ENCODE data around the gene JPT1.
"Not testable (repeated sequence)": the region's sequence is repeated elsewhere in the genome, so short reads cannot be mapped to it uniquely, and the experiment has no call there.

JPT1 gene

GRCh38 chr17:75130059-75130631 is 24.2 kb downstream of the JPT1 start:
- CTCF ChIA-PET: interaction anchor here (0.5 to 3.2 kb wide), 6 partner anchors 8 to 1102 kb away, joined by 3 to 32 read pairs (median 6); no protein-coding TSS in a partner anchor

GRCh38 chr17:75129576-75129975 is 24.7 kb downstream of the JPT1 start:
- no peak for DNase-seq (ENCODE audit: extremely low spot score)
- ChIA-PET POLR2A (interaction anchor here (0.8 to 5.5 kb wide), 7 partner anchors 13 to 117 kb away, joined by 3 to 68 read pairs (median 6); partner anchors contain the start of genes JPT1 and MRPL58), CTCF (interaction anchor here (0.5 to 3.2 kb wide), 3 partner anchors 8 to 88 kb away, joined by 4 to 32 read pairs (median 8); no protein-coding TSS in a partner anchor)
- TF ChIP-seq FOXA1 (IDR thresholded peaks at IDR 0.05) (no peak), PKNOX1 (IDR thresholded peaks at IDR 0.05) (peak; percentile 63; the same call in 1 of the 2 replicates)

More at GRCh38 chr17:75130059-75130631, 24.2 kb downstream of the JPT1 start:
- no peak for DNase-seq (ENCODE audit: extremely low spot score)
- POLR2A ChIA-PET: interaction anchor here (0.7 to 5.5 kb wide), 20 partner anchors 9 to 117 kb away, joined by 3 to 68 read pairs (median 8); partner anchors contain the start of genes ARMC7, JPT1, MRPL58 and NUP85
- no peak for TF ChIP-seq ELF4 (IDR thresholded peaks at IDR 0.05)
- TF ChIP-seq FOXK2 (IDR thresholded peaks at IDR 0.05): no peak
- no peak for TF ChIP-seq FOXM1 (IDR thresholded peaks at IDR 0.05; ENCODE audit: borderline replicate concordance)
- TF ChIP-seq LEF1 (IDR thresholded peaks at IDR 0.05; ENCODE audit: borderline replicate concordance): no peak
- TF ChIP-seq ARNT (IDR thresholded peaks at IDR 0.05): no peak
- TF ChIP-seq PKNOX1 (IDR thresholded peaks at IDR 0.05): no peak
- TF ChIP-seq BHLHE40 (IDR thresholded peaks at IDR 0.05; ENCODE audit: borderline replicate concordance): no peak
- TF ChIP-seq NFRKB (IDR thresholded peaks at IDR 0.05): no peak
- TF ChIP-seq FOXA1 (IDR thresholded peaks at IDR 0.05): no peak
- TF ChIP-seq ZNF384 (IDR thresholded peaks at IDR 0.05): no peak
- TF ChIP-seq HDGF (IDR thresholded peaks at IDR 0.05; ENCODE audit: borderline replicate concordance): no peak
- no peak for TF ChIP-seq TARDBP (IDR thresholded peaks at IDR 0.05)
- TF ChIP-seq SUZ12 (IDR thresholded peaks at IDR 0.05): no peak
- TF ChIP-seq SP1 (IDR thresholded peaks at IDR 0.05): no peak
- no peak for TF ChIP-seq L3MBTL2 (conservative IDR thresholded peaks at IDR 0.05)
- TF ChIP-seq CTBP1 (IDR thresholded peaks at IDR 0.05; ENCODE audit: borderline replicate concordance): no peak

GRCh38 chr17:75128694-75129505 is 25.4 kb downstream of the JPT1 start:
- no peak for DNase-seq (ENCODE audit: extremely low spot score)
- ChIA-PET POLR2A (interaction anchor here (0.8 to 5.5 kb wide), 5 partner anchors 13 to 116 kb away, joined by 3 to 68 read pairs (median 6); partner anchors contain the start of genes JPT1 and MRPL58), CTCF (interaction anchor here (0.5 to 3.2 kb wide), 2 partner anchors 15 to 88 kb away, joined by 4 to 32 read pairs; no protein-coding TSS in a partner anchor)
- no peak for TF ChIP-seq BHLHE40 (IDR thresholded peaks at IDR 0.05; ENCODE audit: borderline replicate concordance)
- TF ChIP-seq L3MBTL2 (conservative IDR thresholded peaks at IDR 0.05): no peak
- no peak for TF ChIP-seq ELF4 (IDR thresholded peaks at IDR 0.05)
- TF ChIP-seq SUZ12 (IDR thresholded peaks at IDR 0.05): no peak
- TF ChIP-seq NFRKB (IDR thresholded peaks at IDR 0.05): no peak
- no peak for TF ChIP-seq LEF1 (IDR thresholded peaks at IDR 0.05; ENCODE audit: borderline replicate concordance)
- TF ChIP-seq PKNOX1 (IDR thresholded peaks at IDR 0.05): no peak
- no peak for TF ChIP-seq FOXA1 (IDR thresholded peaks at IDR 0.05)
- TF ChIP-seq ZNF384 (IDR thresholded peaks at IDR 0.05): no peak
- no peak for TF ChIP-seq CTBP1 (IDR thresholded peaks at IDR 0.05; ENCODE audit: borderline replicate concordance)
- TF ChIP-seq FOXK2 (IDR thresholded peaks at IDR 0.05): no peak
- no peak for TF ChIP-seq TARDBP (IDR thresholded peaks at IDR 0.05)
- TF ChIP-seq SP1 (IDR thresholded peaks at IDR 0.05): no peak
- no peak for TF ChIP-seq ARNT (IDR thresholded peaks at IDR 0.05)
- TF ChIP-seq HDGF (IDR thresholded peaks at IDR 0.05; ENCODE audit: borderline replicate concordance): no peak

GRCh38 chr17:75127936-75128335 is 26.4 kb downstream of the JPT1 start:
- not testable (repeated sequence) for DNase-seq (ENCODE audit: extremely low spot score)
- POLR2A ChIA-PET: interaction anchor here (5.5 kb wide), 1 partner anchor 12 kb away, joined by 68 read pairs; no protein-coding TSS in a partner anchor
- CTCF ChIA-PET: interaction anchor here (0.6 to 4.7 kb wide), 2 partner anchors 13 to 74 kb away, joined by 6 to 25 read pairs; no protein-coding TSS in a partner anchor

- ChIA-PET CTCF (interaction anchor here (0.6 to 4.7 kb wide), 2 partner anchors 12 to 52 kb away, joined by 3 to 25 read pairs; no protein-coding TSS in a partner anchor), POLR2A (no interaction called here)
- DNase-seq (ENCODE audit: extremely low spot score): no peak
- TF ChIP-seq HDGF (IDR thresholded peaks at IDR 0.05; ENCODE audit: borderline replicate concordance): no peak
- TF ChIP-seq ARNT (IDR thresholded peaks at IDR 0.05): no peak
- no peak for TF ChIP-seq TARDBP (IDR thresholded peaks at IDR 0.05)
- TF ChIP-seq CTBP1 (IDR thresholded peaks at IDR 0.05; ENCODE audit: borderline replicate concordance): no peak
- TF ChIP-seq FOXK2 (IDR thresholded peaks at IDR 0.05): no peak
- no peak for TF ChIP-seq ELF4 (IDR thresholded peaks at IDR 0.05)
- no peak for TF ChIP-seq L3MBTL2 (conservative IDR thresholded peaks at IDR 0.05)
- TF ChIP-seq BHLHE40 (IDR thresholded peaks at IDR 0.05; ENCODE audit: borderline replicate concordance): no peak
- TF ChIP-seq FOXM1 (IDR thresholded peaks at IDR 0.05; ENCODE audit: borderline replicate concordance): no peak
- TF ChIP-seq FOXA1 (IDR thresholded peaks at IDR 0.05): no peak
- no peak for TF ChIP-seq SUZ12 (IDR thresholded peaks at IDR 0.05)
These were observed 27.4 kb downstream of the JPT1 start for GRCh38 chr17:75126954-75127353.

Data from HEK293T (cell line).